ENCODE results near the gene TAF10. TPM values are rescaled to one million over a fixed set of nuclear protein-coding genes. Genes with fewer than 3 reads are reported as not detected.

The TAF10 gene
- total RNA-seq, 4 donors from 2014 or later = 49.8 to 77.8 (median 65.7) TPM

DNA sequence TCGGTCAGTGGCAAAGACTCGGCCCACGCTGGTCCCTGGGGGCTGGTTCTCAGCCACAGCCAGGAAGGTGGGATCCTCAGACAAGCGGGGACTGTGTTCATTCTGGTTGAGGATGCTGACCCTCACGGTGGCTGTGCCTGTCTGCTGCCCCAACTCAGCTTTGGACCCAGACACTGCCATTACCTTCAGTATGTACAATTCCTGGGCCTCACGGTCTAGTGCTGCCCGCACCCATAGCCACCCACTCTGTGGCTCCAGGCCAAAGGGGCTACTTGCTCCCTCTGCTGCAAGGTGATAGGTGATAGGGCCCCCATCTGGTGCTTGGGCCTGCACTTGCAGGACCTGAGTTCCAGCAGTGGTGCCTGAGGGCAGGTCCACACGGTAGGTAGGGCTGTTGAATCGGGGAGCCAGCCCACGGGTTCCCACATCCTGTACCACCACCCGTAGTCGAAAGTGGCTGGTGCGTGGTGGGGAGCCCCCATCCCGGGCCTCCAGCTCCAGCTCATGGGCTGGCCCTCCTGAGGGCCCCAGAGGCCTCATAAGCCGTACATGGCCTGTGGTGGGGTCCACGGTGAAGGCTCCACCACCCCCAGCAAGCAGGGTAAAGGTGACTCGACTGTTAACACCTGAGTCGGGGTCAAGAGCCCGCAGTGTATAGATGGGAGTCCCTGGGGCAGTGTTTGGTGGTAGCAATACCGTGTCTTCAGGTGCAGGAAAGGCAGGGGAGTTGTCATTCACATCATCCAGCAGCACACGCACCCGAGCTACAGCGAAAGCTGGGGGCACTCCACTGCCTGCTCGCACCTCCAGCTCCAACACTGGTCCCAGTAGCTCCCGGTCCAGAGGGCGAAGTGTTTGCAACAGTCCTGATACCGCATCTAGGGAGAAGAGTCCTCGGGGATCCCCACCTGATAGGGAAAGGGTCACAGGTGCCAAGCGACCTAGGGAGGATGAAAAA is 20.4 kb upstream of the TAF10 start:
- H3K4me3 ChIP-seq = no peak overlapping the region
- peaks cover 7 to 23% of the 10 kb centered on the region in 2 donors for H3K4me1 ChIP-seq
- no peaks in the 10 kb centered on the region for H3K27me3 ChIP-seq
- DNase-seq = no peak
- no peaks in the 10 kb centered on the region for H3K36me3 ChIP-seq
- TF ChIP-seq, protein P1, sequence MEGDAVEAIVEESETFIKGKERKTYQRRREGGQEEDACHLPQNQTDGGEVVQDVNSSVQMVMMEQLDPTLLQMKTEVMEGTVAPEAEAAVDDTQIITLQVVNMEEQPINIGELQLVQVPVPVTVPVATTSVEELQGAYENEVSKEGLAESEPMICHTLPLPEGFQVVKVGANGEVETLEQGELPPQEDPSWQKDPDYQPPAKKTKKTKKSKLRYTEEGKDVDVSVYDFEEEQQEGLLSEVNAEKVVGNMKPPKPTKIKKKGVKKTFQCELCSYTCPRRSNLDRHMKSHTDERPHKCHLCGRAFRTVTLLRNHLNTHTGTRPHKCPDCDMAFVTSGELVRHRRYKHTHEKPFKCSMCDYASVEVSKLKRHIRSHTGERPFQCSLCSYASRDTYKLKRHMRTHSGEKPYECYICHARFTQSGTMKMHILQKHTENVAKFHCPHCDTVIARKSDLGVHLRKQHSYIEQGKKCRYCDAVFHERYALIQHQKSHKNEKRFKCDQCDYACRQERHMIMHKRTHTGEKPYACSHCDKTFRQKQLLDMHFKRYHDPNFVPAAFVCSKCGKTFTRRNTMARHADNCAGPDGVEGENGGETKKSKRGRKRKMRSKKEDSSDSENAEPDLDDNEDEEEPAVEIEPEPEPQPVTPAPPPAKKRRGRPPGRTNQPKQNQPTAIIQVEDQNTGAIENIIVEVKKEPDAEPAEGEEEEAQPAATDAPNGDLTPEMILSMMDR (IDR thresholded peaks at IDR 0.05 in 4 of 5, conservative IDR thresholded peaks at IDR 0.05 in 1 of 5) = no peak
- TF ChIP-seq POLR2A (IDR thresholded peaks at IDR 0.05) = no peak
- no peaks in the 10 kb centered on the region for H3K9me3 ChIP-seq
- ATAC-seq = no peak
- no peak overlapping the region for H3K27ac ChIP-seq
- in situ Hi-C loops (cut with MboI; ENCODE audit: low sequenced_read_pairs in 4 of 4) = no loop called here
- intact Hi-C loops (cut with DNase I; ENCODE audit: low total_unique reads) = no loop called here

DNA sequence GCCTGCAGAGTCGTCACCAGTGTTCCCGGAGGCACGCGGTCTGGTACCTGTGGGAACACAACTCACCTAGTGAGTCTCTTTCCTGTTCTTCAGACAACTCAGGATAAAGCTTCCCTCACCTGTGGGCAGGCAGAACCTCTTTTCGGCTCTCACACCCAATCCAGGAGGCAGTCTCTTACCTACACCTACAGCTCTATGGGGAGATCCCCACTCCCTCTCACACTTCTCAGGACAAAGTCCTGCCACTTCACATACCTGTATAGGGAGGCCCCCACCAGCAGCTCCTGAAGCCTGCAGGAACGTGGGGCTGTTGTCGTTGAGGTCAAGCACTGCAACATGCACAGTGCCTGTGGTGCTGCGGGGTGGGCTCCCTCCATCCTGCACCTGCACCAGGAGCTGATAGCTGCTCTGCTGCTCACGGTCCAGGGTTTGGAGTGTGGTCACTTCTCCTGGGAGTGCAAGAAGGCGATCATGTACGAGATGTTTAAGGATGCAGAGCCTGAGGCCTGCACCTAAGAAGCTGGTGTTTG is 19.4 kb upstream of the TAF10 start:
- H3K36me3 ChIP-seq = no peaks in the 10 kb centered on the region
- intact Hi-C loops (cut with DNase I; ENCODE audit: low total_unique reads) (no loop called here), in situ Hi-C loops (cut with MboI; ENCODE audit: low sequenced_read_pairs in 4 of 4) (no loop called here)
- peaks cover 7 to 15% of the 10 kb centered on the region in 2 donors for H3K4me1 ChIP-seq
- no peaks in the 10 kb centered on the region for H3K27me3 ChIP-seq
- DNase-seq = no peak
- H3K27ac ChIP-seq = no peak overlapping the region
- TF ChIP-seq, protein P1 (IDR thresholded peaks at IDR 0.05 in 4 of 5, conservative IDR thresholded peaks at IDR 0.05 in 1 of 5) = no peak
- TF ChIP-seq POLR2A (IDR thresholded peaks at IDR 0.05) = no peak
- H3K9me3 ChIP-seq = no peaks in the 10 kb centered on the region
- ATAC-seq = no peak
- no peak overlapping the region for H3K4me3 ChIP-seq

DNA sequence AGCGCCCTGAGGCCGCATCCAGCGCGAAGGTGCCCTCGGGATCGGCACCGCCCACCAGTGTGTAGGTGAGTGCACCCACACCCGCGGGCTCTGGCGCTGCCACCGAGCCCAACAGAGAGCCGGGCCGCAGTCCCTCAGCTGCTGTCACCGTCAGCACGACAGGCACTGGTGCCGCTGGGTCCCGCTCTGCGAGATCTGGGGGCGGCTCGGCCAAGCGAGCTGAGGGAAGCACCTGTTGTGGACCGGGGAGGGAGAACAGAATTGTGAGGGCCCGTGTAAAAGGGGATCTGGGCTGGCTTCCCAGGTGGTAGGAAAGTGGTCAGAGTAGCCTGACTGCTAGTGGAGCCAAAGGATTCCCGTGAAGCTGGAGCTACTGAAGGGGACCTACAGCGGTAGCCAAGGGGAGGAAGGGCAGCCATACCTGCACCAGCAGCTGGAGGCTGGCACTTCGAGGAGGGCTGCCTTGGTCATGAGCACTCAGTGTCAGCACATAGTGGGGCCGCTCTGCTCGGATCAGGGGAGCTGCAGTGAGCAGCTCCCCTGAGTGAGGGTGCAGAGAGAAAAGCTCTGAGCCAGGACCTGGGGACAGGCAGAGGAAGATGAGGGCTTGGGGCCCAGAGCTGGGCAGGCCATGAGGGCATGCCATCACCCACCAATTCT is 18.7 kb upstream of the TAF10 start:
- TF ChIP-seq, protein P1 (IDR thresholded peaks at IDR 0.05 in 4 of 5, conservative IDR thresholded peaks at IDR 0.05 in 1 of 5) = no peak
- TF ChIP-seq POLR2A (IDR thresholded peaks at IDR 0.05) = no peak
- Histone ChIP-seq H3K36me3 (no peaks in the 10 kb centered on the region), H3K27ac (no peak overlapping the region), H3K4me1 (peaks cover under 1 to 8% of the 10 kb centered on the region in 2 donors), H3K4me3 (no peak overlapping the region), H3K27me3 (no peaks in the 10 kb centered on the region), H3K9me3 (no peaks in the 10 kb centered on the region)
- in situ Hi-C loops (cut with MboI; ENCODE audit: low sequenced_read_pairs in 4 of 4) (no loop called here), intact Hi-C loops (cut with DNase I; ENCODE audit: low total_unique reads) (no loop called here)
- no peak for DNase-seq
- no peak for ATAC-seq

DNA sequence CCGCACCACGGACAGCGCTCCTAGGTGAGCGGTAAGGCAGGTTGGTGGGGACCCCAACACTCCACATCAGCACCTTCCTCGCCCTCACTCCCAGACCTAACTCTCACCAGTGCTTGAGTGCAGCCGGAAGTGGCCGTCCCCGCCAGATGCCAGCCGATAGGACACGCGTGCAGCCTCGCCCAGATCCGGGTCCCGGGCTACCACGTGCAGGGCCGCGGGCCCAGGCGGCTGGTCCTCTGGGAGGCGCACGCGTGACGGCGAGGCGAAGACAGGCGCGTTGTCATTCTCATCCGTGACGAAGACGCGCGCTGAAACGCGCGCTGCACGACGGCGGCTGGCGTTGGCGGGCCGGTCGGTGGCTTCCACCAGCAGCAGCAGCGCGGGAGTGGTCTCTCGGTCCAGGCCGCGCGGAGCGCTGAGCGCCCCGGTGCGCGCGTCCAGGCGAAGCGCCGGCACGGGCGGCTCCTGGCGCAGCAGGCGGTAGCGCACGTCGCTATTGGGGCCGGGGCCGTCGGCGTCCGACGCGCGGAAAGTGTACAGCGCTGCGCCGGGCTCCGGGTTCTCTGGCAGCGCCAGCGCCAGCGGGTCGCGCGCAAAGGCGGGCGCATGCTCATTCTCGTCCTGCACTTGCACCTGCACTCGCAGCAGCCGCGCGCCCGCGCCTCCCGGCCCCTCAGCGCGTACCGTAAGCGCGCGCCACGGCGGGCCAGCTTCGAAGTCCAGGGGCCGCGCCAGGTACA is 18.0 kb upstream of the TAF10 start:
- no peak for TF ChIP-seq POLR2A (IDR thresholded peaks at IDR 0.05)
- TF ChIP-seq, protein P1 (IDR thresholded peaks at IDR 0.05 in 4 of 5, conservative IDR thresholded peaks at IDR 0.05 in 1 of 5) = no peak
- in situ Hi-C loops (cut with MboI; ENCODE audit: low sequenced_read_pairs in 4 of 4) (no loop called here), intact Hi-C loops (cut with DNase I; ENCODE audit: low total_unique reads) (no loop called here)
- H3K27ac ChIP-seq = no peak overlapping the region
- H3K9me3 ChIP-seq = no peaks in the 10 kb centered on the region
- no peaks in the 10 kb centered on the region for H3K27me3 ChIP-seq
- ATAC-seq = no peak
- H3K4me3 ChIP-seq = no peak overlapping the region
- H3K36me3 ChIP-seq = no peaks in the 10 kb centered on the region
- DNase-seq = no peak
- H3K4me1 ChIP-seq = peaks cover 0 to 1% of the 10 kb centered on the region in 2 donors
